A549 (cell line): ENCODE measurements around the gene CNTN4.

Experiments used
- CHD2 ChIP-seq: fragments of 150-350 bp; IDR thresholded peaks from 2 replicates; pipeline ENCODE4 v1.6.1; 2014; ENCODE audit warnings: low read length; ENCODE audit not compliant: partially characterized antibody
- CTCF ChIP-seq: fragments of >200 bp; sonication (Bioruptor Twin); formaldehyde crosslinking; IDR thresholded peaks from 3 replicates; pipeline ENCODE4 v1.5.1; 2016
- JUN ChIP-seq, 2 experiments: fragments of >200 bp; sonication (Bioruptor Twin); formaldehyde crosslinking; IDR thresholded peaks; 2 replicates in 1 of 2; 3 replicates in 1 of 2; pipeline ENCODE4 v1.6.1; 2016 to 2017
- MAFK ChIP-seq: fragments of 450-650 bp; IDR thresholded peaks from 2 replicates; pipeline ENCODE4 v1.6.1; 2014; ENCODE audit not compliant: partially characterized antibody
- PHF8 ChIP-seq: fragments of 200-600 bp; sonication (generic); IDR thresholded peaks from 2 replicates; pipeline ENCODE4 v1.6.1; 2016; ENCODE audit warnings: low read depth, mild to moderate bottlenecking, antibody characterized with exemption, moderate library complexity, borderline replicate concordance
- POLR2A ChIP-seq: IDR thresholded peaks from 2 replicates; pipeline ENCODE4 v1.6.1; 2012; ENCODE audit warnings: mild to moderate bottlenecking, low read length
- RCOR1 ChIP-seq: fragments of 150-350 bp; IDR thresholded peaks from 2 replicates; pipeline ENCODE4 v1.6.1; 2014; ENCODE audit warnings: antibody characterized with exemption, low read length, low read depth
- RFX5 ChIP-seq: fragments of 450-650 bp; IDR thresholded peaks from 2 replicates; pipeline ENCODE4 v1.7.1; 2014; ENCODE audit warnings: antibody characterized with exemption, mild to moderate bottlenecking, moderate library complexity
- SREBF2 ChIP-seq: fragments of 450-650 bp; IDR thresholded peaks from 2 replicates; pipeline ENCODE4 v1.6.1; 2014; ENCODE audit warnings: mild to moderate bottlenecking, moderate library complexity
- ZSCAN20 ChIP-seq: fragments of 250-450 bp; sonication (Bioruptor Pico); IDR thresholded peaks from 2 replicates; pipeline ENCODE4 v1.8.0; 2022; ENCODE audit warnings: mild to moderate bottlenecking, moderate library complexity
- TF ChIP-seq, protein P1 (sequence below): fragments of 200-600 bp; sonication (generic); IDR thresholded peaks from 2 replicates; pipeline ENCODE4 v1.6.1; 2016; ENCODE audit warnings: antibody characterized with exemption, mild to moderate bottlenecking, moderate library complexity

GRCh38 chr3:2154621-2155020, 56.0 kb downstream of the CNTN4 start:
- TF ChIP-seq RFX5 (no peak), ZSCAN20 (CRISPR knock-in tag) (no peak), CHD2 (no peak), CTCF (no peak), PHF8 (no peak), SREBF2 (no peak), RCOR1 (no peak), POLR2A (no peak), JUN (IDR thresholded peaks at IDR 0.05) (no peak), MAFK (no peak)
- TF ChIP-seq, protein P1, sequence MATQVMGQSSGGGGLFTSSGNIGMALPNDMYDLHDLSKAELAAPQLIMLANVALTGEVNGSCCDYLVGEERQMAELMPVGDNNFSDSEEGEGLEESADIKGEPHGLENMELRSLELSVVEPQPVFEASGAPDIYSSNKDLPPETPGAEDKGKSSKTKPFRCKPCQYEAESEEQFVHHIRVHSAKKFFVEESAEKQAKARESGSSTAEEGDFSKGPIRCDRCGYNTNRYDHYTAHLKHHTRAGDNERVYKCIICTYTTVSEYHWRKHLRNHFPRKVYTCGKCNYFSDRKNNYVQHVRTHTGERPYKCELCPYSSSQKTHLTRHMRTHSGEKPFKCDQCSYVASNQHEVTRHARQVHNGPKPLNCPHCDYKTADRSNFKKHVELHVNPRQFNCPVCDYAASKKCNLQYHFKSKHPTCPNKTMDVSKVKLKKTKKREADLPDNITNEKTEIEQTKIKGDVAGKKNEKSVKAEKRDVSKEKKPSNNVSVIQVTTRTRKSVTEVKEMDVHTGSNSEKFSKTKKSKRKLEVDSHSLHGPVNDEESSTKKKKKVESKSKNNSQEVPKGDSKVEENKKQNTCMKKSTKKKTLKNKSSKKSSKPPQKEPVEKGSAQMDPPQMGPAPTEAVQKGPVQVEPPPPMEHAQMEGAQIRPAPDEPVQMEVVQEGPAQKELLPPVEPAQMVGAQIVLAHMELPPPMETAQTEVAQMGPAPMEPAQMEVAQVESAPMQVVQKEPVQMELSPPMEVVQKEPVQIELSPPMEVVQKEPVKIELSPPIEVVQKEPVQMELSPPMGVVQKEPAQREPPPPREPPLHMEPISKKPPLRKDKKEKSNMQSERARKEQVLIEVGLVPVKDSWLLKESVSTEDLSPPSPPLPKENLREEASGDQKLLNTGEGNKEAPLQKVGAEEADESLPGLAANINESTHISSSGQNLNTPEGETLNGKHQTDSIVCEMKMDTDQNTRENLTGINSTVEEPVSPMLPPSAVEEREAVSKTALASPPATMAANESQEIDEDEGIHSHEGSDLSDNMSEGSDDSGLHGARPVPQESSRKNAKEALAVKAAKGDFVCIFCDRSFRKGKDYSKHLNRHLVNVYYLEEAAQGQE = no peak
